WTC11 (cell line): ENCODE results near the gene SLC27A2. TPM values are rescaled to one million over a fixed set of nuclear protein-coding genes. Genes with fewer than 3 reads are reported as not detected.

Source experiments
- ATAC-seq: fragments of 200-7000 bp; cut with Tn5 transposase; 2 replicates; pipeline ENCODE4 v1.10.0; 2021; ENCODE audit warnings: mild to moderate bottlenecking, moderate library complexity
- CTCF ChIA-PET: fragments of 300-600 bp; sonication (Branson Sonifier 250); formaldehyde crosslinking; loops from one replicate; lab custom pipeline; 2021; ENCODE audit warnings: antibody characterized with exemption; lab: Charles Lee
- POLR2A ChIA-PET: fragments of 350-600 bp; sonication (Branson Sonifier 250); formaldehyde crosslinking; loops from one replicate; lab custom pipeline; 2021; ENCODE audit warnings: antibody characterized with exemption; lab: Charles Lee
- DNase-seq: peaks from one replicate; pipeline ENCODE4 v3.0.0; 2021; ENCODE audit warnings: low spot score
- H3K27ac Mint-ChIP-seq: 2 replicates; pipeline ENCODE4 v1.8.0; 2021; ENCODE audit warnings: mixed read lengths
- H3K27me3 Mint-ChIP-seq: 2 replicates; pipeline ENCODE4 v1.8.0; 2021; ENCODE audit warnings: low read depth, mild to moderate bottlenecking, moderate library complexity, mixed read lengths
- H3K36me3 Mint-ChIP-seq: 2 replicates; pipeline ENCODE4 v1.8.0; 2021; ENCODE audit warnings: mixed read lengths
- H3K4me1 Mint-ChIP-seq: 2 replicates; pipeline ENCODE4 v1.8.0; 2022; ENCODE audit warnings: mixed read lengths
- H3K4me3 Mint-ChIP-seq: 2 replicates; pipeline ENCODE4 v1.8.0; 2021; ENCODE audit warnings: mild to moderate bottlenecking, moderate library complexity, mixed read lengths
- H3K9me3 Mint-ChIP-seq: 2 replicates; pipeline ENCODE4 v1.8.0; 2021; ENCODE audit warnings: mixed read lengths
- CBFB ChIP-seq: sonication (generic); formaldehyde crosslinking; IDR thresholded peaks from 2 replicates; pipeline ENCODE4 v1.8.1; 2022; ENCODE audit warnings: mild to moderate bottlenecking, low read depth, missing genetic modification reagents
- CTCF ChIP-seq: fragments of 200-600 bp; IDR thresholded peaks from 2 replicates; pipeline ENCODE4 v1.8.0; 2022; ENCODE audit warnings: antibody characterized with exemption
- FOXP1 ChIP-seq: sonication (generic); formaldehyde crosslinking; IDR thresholded peaks from 2 replicates; pipeline ENCODE4 v1.8.0; 2022; ENCODE audit warnings: missing genetic modification reagents, mild to moderate bottlenecking, moderate library complexity, borderline replicate concordance
- JAZF1 ChIP-seq: fragments of 250-450 bp; sonication (Bioruptor Pico); IDR thresholded peaks from 2 replicates; pipeline ENCODE4 v1.9.0; 2021; ENCODE audit warnings: moderate library complexity, mild to moderate bottlenecking, inconsistent platforms
- JUN ChIP-seq: sonication (generic); formaldehyde crosslinking; IDR thresholded peaks from 2 replicates; pipeline ENCODE4 v1.8.0; 2023; ENCODE audit warnings: mild to moderate bottlenecking, missing genetic modification reagents
- NFATC4 ChIP-seq: fragments of 250-450 bp; sonication (Bioruptor Pico); IDR thresholded peaks from 2 replicates; pipeline ENCODE4 v1.9.0; 2021; ENCODE audit warnings: mild to moderate bottlenecking
- NFE2L1 ChIP-seq: sonication (generic); formaldehyde crosslinking; IDR thresholded peaks from 2 replicates; pipeline ENCODE4 v1.8.1; 2023; ENCODE audit warnings: missing genetic modification reagents
- NR2C2 ChIP-seq: sonication (generic); formaldehyde crosslinking; IDR thresholded peaks from 2 replicates; pipeline ENCODE4 v1.8.0; 2022; ENCODE audit warnings: mild to moderate bottlenecking, missing genetic modification reagents
- RORB ChIP-seq: fragments of 250-450 bp; sonication (Bioruptor Pico); IDR thresholded peaks from 2 replicates; pipeline ENCODE4 v1.9.0; 2021; ENCODE audit warnings: mild to moderate bottlenecking
- ZNF121 ChIP-seq: sonication (generic); formaldehyde crosslinking; IDR thresholded peaks from 2 replicates; pipeline ENCODE4 v1.8.0; 2023; ENCODE audit warnings: missing genetic modification reagents
- ZNF138 ChIP-seq: sonication (generic); formaldehyde crosslinking; conservative IDR thresholded peaks from 2 replicates; pipeline ENCODE4 v1.8.1; 2022; ENCODE audit warnings: mild to moderate bottlenecking, moderate library complexity, missing genetic modification reagents
- ZNF232 ChIP-seq: sonication (generic); formaldehyde crosslinking; IDR thresholded peaks from 2 replicates; pipeline ENCODE4 v1.8.0; 2022; ENCODE audit warnings: mild to moderate bottlenecking, missing genetic modification reagents
- ZNF396 ChIP-seq: fragments of 250-450 bp; sonication (Bioruptor Pico); IDR thresholded peaks from 2 replicates; pipeline ENCODE4 v1.8.0; 2021; ENCODE audit warnings: mild to moderate bottlenecking, moderate library complexity, borderline replicate concordance
- ZNF671 ChIP-seq: fragments of 250-450 bp; sonication (Bioruptor Pico); IDR thresholded peaks from 2 replicates; pipeline ENCODE4 v1.8.0; 2021; ENCODE audit warnings: mild to moderate bottlenecking
- total RNA-seq: library from RNA; stranded (reverse); gene quantifications from 3 replicates; pipeline ENCODE4 v1.2.3, GENCODE V29; 2021
- TF ChIP-seq, protein P1 (sequence below): sonication (generic); formaldehyde crosslinking; IDR thresholded peaks from 2 replicates; pipeline ENCODE4 v1.8.1; 2023; ENCODE audit warnings: mild to moderate bottlenecking, moderate library complexity, missing genetic modification reagents
- TF ChIP-seq, protein P2 (sequence below): fragments of 250-450 bp; sonication (Bioruptor Pico); IDR thresholded peaks from 2 replicates; pipeline ENCODE4 v1.8.0; 2021; ENCODE audit warnings: mild to moderate bottlenecking
- TF ChIP-seq, protein P3 (sequence below): sonication (generic); formaldehyde crosslinking; conservative IDR thresholded peaks from 2 replicates; pipeline ENCODE4 v1.8.1; 2022; ENCODE audit warnings: mild to moderate bottlenecking, missing genetic modification reagents
- TF ChIP-seq, protein P4 (sequence below): fragments of 250-450 bp; sonication (Bioruptor Pico); conservative IDR thresholded peaks from 2 replicates; pipeline ENCODE4 v1.9.0; 2021; ENCODE audit warnings: mild to moderate bottlenecking
- TF ChIP-seq, protein P5 (sequence below): sonication (generic); formaldehyde crosslinking; IDR thresholded peaks from 2 replicates; pipeline ENCODE4 v1.8.0; 2022; ENCODE audit warnings: mild to moderate bottlenecking, missing genetic modification reagents

The SLC27A2 gene
- total RNA-seq, 1 experiment from 2014 or later, result 3.0 TPM

- Mint-ChIP-seq H3K9me3 (no peaks in the 10 kb centered on the region), H3K27me3 (no peaks in the 10 kb centered on the region), H3K4me1 (no peaks in the 10 kb centered on the region), H3K4me3 (no peak overlapping the region), H3K36me3 (no peaks in the 10 kb centered on the region), H3K27ac (no peak overlapping the region)
- no peak for ATAC-seq
- DNase-seq, result no peak
- POLR2A ChIA-PET, result no interaction called here
- TF ChIP-seq, protein P1, sequence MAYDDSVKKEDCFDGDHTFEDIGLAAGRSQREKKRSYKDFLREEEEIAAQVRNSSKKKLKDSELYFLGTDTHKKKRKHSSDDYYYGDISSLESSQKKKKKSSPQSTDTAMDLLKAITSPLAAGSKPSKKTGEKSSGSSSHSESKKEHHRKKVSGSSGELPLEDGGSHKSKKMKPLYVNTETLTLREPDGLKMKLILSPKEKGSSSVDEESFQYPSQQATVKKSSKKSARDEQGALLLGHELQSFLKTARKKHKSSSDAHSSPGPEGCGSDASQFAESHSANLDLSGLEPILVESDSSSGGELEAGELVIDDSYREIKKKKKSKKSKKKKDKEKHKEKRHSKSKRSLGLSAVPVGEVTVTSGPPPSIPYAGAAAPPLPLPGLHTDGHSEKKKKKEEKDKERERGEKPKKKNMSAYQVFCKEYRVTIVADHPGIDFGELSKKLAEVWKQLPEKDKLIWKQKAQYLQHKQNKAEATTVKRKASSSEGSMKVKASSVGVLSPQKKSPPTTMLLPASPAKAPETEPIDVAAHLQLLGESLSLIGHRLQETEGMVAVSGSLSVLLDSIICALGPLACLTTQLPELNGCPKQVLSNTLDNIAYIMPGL (CRISPR knock-in tag), result no peak
- no peak for TF ChIP-seq FOXP1 (CRISPR knock-in tag)
- TF ChIP-seq, protein P2, sequence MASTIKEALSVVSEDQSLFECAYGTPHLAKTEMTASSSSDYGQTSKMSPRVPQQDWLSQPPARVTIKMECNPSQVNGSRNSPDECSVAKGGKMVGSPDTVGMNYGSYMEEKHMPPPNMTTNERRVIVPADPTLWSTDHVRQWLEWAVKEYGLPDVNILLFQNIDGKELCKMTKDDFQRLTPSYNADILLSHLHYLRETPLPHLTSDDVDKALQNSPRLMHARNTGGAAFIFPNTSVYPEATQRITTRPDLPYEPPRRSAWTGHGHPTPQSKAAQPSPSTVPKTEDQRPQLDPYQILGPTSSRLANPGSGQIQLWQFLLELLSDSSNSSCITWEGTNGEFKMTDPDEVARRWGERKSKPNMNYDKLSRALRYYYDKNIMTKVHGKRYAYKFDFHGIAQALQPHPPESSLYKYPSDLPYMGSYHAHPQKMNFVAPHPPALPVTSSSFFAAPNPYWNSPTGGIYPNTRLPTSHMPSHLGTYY (CRISPR knock-in tag), result no peak
- no peak for TF ChIP-seq ZNF121 (CRISPR knock-in tag)
- TF ChIP-seq CBFB (CRISPR knock-in tag), result no peak
- TF ChIP-seq NFATC4 (CRISPR knock-in tag), result no peak
- no peak for TF ChIP-seq ZNF396
- no peak for TF ChIP-seq RORB (CRISPR knock-in tag)
- no peak for TF ChIP-seq JUN (CRISPR knock-in tag)
- CTCF ChIA-PET, result interaction anchor here (1.3 kb wide), 1 partner anchor 88 kb away, joined by 3 read pairs; no protein-coding TSS in a partner anchor
These were observed 53.8 kb downstream of the SLC27A2 start for GRCh38 chr15:50235794-50236193.

- POLR2A ChIA-PET, result no interaction called here
- no peaks in the 10 kb centered on the region for H3K9me3 Mint-ChIP-seq
- H3K27ac Mint-ChIP-seq, result no peak overlapping the region
- TF ChIP-seq, protein P3, sequence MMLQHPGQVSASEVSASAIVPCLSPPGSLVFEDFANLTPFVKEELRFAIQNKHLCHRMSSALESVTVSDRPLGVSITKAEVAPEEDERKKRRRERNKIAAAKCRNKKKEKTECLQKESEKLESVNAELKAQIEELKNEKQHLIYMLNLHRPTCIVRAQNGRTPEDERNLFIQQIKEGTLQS, result no peak
- TF ChIP-seq ZNF671 (CRISPR knock-in tag), result no peak
- TF ChIP-seq NFE2L1, result no peak
- TF ChIP-seq, protein P1 (CRISPR knock-in tag), result no peak
- no peak for TF ChIP-seq ZNF138 (CRISPR knock-in tag)
- no peak for TF ChIP-seq NR2C2
- no peaks in the 10 kb centered on the region for H3K36me3 Mint-ChIP-seq
- DNase-seq (no peak), ATAC-seq (no peak)
- no peaks in the 10 kb centered on the region for H3K4me1 Mint-ChIP-seq
- H3K27me3 Mint-ChIP-seq, result no peaks in the 10 kb centered on the region
- CTCF ChIA-PET, result no interaction called here
- no peak overlapping the region for H3K4me3 Mint-ChIP-seq
These were observed 54.4 kb downstream of the SLC27A2 start for GRCh38 chr15:50236433-50236832.

DNA sequence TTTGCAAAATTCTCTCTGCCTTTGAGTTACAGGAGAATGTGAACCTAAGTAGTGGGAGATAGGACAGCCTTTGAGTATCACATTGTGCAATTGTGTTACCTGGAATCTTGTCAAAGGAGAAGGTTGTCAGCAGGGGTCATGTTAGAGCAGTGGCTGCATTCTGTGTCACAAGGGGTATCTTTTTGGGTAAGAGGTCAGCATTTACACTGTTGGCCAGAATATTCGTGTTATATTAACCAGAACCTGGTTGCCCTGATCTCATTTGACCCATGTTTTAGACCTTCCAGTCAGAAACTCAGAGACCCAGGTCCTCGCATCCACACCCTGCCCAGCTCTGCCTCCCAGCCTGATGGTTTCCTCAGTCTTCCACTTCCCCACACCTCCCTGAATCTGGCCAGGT is 56.3 kb downstream of the SLC27A2 start:
- Mint-ChIP-seq H3K9me3 (no peaks in the 10 kb centered on the region), H3K4me3 (no peak overlapping the region), H3K27ac (no peak overlapping the region), H3K27me3 (no peaks in the 10 kb centered on the region), H3K36me3 (no peaks in the 10 kb centered on the region), H3K4me1 (no peaks in the 10 kb centered on the region)
- ATAC-seq (no peak), DNase-seq (no peak)
- CTCF ChIA-PET, result no interaction called here
- POLR2A ChIA-PET, result no interaction called here
- TF ChIP-seq JUN (CRISPR knock-in tag) (no peak), ZNF138 (CRISPR knock-in tag) (no peak), CTCF (no peak), JAZF1 (no peak), RORB (CRISPR knock-in tag) (no peak), ZNF232 (no peak)
- TF ChIP-seq, protein P4, sequence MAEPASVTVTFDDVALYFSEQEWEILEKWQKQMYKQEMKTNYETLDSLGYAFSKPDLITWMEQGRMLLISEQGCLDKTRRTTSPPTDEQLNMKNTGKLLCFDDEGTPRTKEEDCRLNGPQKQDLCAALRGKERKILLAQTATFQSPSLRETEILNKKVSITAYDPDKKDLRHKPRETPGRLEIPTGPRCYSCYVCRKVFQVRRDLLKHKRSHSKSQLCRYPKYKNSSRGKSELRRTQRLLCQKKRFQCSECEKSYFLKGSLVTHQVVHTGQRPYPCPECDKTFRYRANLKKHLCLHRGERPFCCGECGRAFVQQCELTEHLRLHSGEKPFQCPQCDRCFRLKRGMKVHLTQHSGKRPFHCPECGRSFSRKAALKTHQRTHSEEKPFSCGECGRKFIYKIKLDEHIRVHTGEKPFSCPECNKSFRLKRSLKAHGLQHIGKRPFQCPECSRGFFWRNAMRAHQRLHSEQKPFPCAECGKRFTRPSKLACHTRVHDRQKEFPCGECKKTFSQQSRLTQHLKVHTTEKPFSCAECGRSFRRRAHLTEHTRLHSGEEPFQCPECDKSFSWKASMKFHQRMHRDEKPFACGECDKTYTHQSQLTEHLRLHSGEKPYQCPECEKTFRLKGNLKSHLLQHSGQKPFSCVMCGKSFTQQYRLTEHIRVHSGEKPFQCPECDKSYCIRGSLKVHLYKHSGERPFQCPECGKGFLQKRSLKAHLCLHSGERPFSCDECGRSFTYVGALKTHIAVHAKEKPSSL (CRISPR knock-in tag), result no peak
- TF ChIP-seq, protein P5, sequence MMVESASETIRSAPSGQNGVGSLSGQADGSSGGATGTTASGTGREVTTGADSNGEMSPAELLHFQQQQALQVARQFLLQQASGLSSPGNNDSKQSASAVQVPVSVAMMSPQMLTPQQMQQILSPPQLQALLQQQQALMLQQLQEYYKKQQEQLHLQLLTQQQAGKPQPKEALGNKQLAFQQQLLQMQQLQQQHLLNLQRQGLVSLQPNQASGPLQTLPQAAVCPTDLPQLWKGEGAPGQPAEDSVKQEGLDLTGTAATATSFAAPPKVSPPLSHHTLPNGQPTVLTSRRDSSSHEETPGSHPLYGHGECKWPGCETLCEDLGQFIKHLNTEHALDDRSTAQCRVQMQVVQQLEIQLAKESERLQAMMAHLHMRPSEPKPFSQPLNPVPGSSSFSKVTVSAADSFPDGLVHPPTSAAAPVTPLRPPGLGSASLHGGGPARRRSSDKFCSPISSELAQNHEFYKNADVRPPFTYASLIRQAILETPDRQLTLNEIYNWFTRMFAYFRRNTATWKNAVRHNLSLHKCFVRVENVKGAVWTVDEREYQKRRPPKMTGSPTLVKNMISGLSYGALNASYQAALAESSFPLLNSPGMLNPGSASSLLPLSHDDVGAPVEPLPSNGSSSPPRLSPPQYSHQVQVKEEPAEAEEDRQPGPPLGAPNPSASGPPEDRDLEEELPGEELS (CRISPR knock-in tag), result no peak
